GM18507 (cell line): ENCODE results near the gene PDE6C.

Experiments used
- DNase-seq: peaks from one replicate; pipeline ENCODE4 v3.0.0; 2011; ENCODE audit warnings: low read depth; ENCODE audit not compliant: insufficient read length; ENCODE audit errors: extremely low spot score
- FAIRE-seq: peaks from 2 replicates; lab custom pipeline; 2011; peaks lifted over from hg19 to GRCh38; lab: Jason Lieb, UNC

The PDE6C gene

DNA sequence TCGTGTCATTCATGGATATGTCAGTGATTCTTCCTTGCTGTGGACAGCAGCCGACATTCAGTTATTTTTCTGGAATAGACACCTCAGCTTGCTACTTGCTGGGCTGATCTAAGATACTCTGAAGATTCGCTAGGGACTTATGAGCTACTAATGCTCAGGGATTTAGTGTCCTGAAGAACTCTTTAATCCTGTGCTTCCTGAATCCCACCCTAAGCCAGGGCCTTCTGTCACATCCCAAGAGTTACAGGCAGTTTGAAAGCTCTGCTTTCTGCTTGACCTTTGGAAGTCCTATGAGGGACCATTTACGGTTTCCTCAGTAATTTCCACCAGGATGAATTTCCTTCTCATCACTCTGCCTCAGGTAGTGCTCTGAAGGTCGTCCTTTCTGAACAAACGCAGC lies at the start of gene PDE6C:
Gene PDE6C, plus strand, starts transcription at position 227 of the 400 bp plus-strand sequence. CDS start 189 bp downstream, outside the sequence.
- no peak for DNase-seq
- FAIRE-seq, result no peak

DNA sequence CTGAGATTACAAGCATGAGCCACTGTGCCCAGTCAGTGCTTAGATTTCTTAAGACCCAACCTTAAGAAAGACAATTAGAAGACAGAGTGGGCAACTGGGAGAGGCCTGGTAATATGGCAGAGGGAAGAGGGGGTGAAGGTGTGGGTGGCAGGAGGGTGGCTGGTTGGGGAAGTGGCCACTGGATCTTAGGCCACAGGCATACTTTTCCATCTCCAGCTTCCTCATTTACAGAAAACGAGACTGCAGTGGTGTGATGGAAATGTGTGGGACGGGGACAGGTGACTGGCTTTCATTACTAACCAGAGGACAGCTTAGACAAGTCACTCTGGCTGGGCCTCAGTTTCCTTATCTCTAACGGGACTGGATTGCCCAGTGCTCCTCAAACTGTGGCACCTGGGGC lies 46.9 kb upstream of the PDE6C start:
- DNase-seq (no peak), FAIRE-seq (no peak)

DNA sequence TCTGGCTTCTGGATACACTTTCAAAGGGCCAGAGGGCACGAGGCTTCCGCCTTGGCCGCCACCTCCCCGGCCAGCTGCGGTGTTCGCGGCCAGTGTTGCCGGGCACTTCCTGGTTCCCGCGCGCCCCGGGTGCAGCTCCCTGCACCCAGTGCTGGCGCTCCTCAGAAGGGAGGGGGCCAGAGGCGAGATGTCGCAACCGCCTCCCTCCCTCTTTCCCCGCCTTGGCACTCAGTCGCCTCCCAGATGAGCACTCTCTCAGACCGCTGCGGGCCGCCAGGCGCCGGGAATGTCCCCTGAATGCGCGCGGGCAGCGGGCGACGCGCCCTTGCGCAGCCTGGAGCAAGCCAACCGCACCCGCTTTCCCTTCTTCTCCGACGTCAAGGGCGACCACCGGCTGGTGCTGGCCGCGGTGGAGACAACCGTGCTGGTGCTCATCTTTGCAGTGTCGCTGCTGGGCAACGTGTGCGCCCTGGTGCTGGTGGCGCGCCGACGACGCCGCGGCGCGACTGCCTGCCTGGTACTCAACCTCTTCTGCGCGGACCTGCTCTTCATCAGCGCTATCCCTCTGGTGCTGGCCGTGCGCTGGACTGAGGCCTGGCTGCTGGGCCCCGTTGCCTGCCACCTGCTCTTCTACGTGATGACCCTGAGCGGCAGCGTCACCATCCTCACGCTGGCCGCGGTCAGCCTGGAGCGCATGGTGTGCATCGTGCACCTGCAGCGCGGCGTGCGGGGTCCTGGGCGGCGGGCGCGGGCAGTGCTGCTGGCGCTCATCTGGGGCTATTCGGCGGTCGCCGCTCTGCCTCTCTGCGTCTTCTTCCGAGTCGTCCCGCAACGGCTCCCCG lies 45.7 kb upstream of the PDE6C start, which contains the start of gene FFAR4:
Gene FFAR4, plus strand, starts transcription at position 231 of the 842 bp plus-strand sequence. Its CDS starts 56 bp downstream, at position 287.
- DNase-seq, result no peak
- no peak for FAIRE-seq

DNA sequence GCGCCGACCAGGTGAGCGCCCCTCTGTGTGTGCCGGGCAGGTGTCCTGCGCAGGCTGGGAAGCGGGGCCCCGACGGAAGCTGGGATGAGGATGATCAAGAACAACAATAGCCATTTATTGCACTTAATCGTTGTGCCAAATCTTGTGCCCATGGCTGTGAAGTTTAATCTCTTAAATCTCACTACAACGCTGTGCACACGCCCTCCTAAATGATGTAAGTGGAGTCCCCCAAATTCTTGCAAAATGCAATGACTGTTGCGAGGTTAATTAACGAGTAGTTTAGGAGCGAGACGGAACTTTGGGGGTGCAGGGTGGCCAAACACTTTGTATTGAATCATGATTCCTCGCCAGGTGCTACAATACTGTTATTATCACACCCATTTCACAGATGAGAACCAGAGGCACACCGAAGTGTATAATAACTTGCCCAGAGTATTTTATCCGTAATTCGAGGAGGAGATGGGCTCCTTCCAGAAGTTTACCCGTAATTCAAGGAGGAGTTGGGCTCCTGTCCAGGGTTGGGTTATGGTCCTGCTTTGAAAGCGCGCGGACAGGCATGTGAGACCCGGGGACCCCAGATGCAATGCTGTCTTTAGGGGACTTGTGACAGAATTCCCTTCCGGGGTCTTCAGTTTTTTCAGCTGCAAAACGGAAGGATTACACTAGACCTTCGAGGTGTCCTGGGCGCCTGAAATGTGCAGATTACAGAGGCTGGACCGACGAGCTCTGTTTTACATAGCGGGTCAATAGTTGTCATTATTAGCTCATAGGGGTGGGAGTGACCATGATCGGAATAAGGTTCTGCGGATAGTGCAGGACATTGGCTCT lies 44.8 kb upstream of the PDE6C start:
- no peak for FAIRE-seq
- no peak for DNase-seq

DNA sequence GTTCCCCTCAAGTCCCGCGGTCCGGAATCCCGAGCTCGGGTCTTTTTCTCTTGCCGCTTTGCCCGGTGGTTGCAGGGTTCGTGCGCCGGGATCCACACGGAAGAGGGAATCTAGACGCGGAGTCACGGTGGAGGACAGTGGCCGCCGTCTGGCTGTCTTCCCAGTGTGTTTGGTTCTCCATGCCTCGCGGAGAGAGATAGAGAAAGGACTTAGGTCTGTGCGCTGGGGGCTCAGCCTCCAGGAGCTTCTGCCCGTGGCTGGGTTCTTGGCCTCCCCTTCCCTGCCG lies 44.3 kb upstream of the PDE6C start:
- DNase-seq (no peak), FAIRE-seq (no peak)

DNA sequence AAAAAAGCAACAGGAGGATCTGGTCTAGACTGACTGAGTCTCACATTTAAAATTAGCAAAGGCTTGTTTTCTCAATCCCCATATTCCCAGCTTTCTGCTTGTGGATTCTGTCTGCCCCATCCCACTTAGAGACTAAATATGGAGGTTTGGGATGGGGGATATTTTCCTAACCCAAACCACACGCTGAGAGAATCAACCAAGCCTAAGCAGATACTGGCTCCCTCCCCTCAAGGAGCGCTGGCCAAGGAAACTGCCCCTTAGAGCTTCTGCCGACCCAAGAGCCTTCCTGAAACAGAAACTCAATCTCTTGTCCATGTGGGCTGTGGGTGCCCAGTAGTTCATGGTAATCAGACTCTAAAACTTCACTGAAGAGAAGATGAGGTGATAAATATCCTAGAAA lies 42.0 kb upstream of the PDE6C start:
- FAIRE-seq (no peak), DNase-seq (no peak)

DNA sequence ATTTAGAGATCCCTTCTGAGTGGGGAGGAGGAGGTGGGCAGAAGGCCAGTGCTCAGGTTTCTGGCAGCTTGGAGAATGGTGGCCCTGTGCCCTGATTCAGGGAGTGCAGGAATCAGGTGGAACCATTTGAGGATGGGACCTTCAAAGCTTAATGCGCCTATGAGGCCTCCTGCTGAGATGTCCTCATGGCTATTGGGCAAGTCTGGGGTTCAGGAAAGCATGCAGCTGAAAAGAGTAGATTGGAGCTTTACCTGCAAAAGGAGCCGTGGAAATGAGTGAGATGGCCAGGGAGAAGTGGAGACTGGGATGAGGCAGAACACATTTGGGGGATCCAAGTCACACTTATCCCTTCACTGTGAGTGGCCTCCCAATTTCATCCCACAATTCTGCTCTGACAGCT lies 39.7 kb upstream of the PDE6C start:
- DNase-seq (no peak), FAIRE-seq (no peak)

DNA sequence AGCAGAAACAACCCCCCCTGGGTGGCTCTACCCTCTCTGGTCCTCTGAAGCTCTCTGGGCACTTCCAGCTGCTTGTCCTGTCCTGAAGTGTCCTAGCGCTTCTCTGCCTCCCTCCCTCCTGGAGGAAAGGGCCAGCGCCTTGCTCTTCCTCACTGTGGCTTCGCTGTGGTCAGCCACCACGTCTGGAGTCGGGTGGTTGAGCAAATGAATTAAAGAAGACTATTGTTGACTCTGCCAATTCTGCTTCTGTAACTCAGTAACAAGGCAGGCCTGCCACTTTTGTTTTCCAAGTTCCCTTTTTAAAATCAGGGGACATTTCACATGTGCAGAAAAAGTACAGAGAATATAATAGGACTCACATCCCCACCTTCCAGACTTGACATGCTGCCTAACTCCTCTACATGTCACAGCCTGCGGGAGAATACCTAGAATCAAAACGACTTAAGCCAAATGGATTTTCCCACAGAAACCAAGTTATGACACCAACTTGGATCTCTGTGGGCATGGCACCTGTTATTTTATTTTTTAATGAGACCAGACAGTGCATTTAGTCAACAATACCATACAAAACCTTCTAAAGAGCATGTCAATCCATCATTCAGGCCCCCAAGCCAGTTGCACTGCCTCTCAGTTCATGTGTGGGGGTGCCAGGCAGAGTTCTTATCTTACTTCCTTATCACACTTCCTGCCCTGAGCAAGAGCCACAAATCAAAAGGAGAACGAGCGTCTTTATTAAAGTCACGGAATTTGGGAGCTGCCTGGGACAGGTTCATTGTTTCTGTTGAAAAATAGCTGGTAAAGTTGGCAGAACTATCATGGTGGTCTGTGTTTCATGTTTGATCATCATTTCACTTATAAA lies 39.1 kb upstream of the PDE6C start:
- DNase-seq (no peak), FAIRE-seq (no peak)

DNA sequence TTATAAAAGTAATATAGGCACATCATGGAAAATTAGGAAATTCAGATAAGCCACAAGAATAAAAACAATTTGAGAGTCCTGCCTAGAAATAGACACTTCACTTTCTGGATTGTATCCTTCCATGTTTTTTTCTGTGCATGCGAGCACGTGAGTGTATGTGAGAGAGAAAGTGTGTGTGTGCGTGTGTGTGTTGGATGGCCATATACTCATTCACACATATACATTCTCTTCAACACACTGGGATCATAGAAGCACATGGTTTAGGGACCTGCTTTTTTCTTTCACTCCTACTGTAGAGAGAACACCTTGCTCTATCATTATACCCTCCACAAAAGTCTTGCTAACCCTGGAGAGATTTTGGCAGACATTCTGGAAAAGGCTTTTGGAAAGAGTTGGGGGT lies 38.4 kb upstream of the PDE6C start:
- FAIRE-seq, result no peak
- no peak for DNase-seq

DNA sequence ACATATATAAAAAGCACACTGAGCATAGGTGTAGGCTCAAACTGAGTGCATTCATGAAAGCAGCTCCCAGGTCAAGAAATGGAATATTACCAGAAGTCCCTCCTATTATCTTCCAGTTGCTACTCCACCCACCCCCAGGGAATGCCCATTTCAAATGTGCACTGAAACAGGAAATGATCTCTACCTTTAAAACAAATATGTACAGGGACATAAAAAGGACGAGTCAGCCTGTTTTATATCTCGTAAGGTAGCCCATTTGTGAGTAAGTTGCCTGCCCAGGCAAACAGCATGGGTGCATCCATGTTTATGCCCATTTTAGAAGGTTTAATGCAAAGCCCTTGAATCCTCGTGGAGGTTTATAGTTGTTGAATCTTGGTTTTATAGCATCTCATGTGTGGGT lies 35.4 kb upstream of the PDE6C start:
- no peak for FAIRE-seq
- no peak for DNase-seq

DNA sequence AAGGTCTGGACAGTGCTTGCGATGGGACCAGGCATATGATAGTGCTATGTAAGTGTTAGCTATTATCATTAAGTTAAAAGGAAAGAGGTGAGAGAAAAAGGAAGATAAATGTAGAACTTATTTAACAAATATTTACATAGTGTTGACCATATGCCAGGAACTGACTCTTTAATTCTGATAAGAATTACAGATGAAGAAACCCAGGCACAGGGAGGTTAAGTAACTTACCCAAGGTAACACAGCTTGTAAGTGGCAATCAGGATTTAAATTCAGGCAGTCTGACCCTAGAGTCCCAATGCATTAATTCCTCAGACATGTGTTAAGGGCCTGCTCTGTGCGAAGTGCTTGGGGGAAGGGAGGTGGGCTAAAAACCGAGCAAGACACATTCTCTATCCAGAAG lies 34.8 kb upstream of the PDE6C start:
- no peak for DNase-seq
- FAIRE-seq, result no peak

DNA sequence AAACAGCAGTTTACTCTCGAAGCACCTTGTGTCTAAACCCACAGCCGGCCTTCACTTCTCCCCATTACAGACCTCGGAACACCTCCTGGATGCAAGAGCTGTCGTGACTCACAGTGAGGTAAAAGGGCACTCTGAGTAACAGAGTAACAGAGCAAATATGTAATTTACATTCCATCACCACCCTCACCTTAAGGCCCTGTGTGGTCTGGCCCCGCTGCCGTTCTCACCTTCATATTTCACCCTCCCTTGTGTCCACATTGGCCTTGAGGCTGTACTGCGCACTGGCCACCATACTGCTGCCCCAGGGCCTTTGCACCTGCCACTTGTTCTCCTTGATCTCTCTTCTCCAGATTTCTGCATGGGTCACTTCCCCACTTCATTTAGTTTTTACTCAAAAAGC lies 33.2 kb upstream of the PDE6C start:
- no peak for FAIRE-seq
- no peak for DNase-seq

DNA sequence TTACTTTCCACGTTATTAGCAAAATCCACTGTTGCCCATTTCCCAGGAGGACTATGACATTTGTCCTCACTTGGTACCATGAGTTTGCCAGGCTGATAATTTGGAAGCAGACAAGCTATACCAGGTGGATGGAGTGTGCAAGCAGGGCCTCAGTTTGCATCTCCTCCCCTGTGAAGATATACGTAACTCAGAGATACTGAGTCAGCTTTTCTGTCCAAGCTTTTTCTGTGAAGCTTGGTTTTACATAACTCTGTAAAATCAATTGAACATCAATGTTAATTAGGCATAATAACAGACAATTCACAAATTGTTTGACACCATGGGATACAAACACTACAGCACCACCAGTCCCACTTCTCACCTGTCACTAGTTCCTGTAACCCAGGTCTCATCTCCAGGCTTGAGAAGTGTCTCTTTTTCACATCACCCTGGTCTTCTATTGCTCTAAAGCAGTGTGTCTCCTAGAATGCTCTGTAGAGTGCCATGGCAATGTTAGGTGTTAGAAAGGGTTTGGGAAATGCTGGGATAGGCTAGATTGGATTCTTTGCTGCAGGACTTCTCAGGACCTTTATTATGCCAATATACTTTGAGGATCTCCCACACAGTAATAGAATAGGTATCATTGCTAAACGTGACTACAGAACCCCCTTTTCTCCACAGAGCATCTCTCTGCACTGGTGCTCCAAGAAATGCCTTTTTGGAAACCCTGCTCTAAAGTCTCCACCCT lies 32.2 kb upstream of the PDE6C start:
- no peak for FAIRE-seq
- no peak for DNase-seq

DNA sequence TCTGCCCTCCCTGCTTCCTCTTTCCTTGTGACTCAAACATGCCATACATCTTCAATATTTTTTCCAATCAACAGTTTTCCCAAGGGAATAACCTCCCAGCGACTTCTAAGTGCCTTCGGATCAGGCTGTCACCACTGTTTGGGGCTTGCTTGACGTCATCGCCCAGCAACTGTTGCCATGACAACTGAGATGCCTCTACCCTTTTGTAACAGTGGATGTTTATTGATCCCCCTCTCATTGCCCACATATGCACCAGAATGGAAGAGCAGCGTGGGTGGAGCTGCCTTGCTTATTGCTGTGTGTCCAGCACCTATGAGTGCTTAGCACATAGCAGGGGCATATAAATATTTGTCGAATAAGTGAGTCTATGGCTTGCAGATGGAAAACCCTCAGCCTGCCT lies 31.5 kb upstream of the PDE6C start:
- DNase-seq, result no peak
- no peak for FAIRE-seq

DNA sequence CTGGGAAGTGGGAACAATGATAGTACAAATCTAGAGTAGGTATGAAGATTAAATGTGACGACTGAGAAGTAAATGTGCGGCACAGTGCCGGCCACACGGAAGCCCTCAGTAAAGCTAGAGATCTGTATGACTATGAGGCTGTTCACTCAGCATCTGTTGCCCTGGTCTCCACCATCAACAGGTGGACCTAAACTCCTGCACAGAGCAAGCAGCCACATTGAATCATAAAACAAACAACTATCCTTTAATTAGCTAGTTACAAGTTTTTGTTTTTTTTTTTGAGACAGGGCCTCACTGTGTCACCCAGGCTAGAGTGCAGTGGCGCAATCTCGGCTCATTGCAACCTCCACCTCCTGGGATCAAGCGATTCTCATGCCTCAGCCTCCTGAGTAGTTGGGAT lies 27.9 kb upstream of the PDE6C start:
- FAIRE-seq (no peak), DNase-seq (no peak)

DNA sequence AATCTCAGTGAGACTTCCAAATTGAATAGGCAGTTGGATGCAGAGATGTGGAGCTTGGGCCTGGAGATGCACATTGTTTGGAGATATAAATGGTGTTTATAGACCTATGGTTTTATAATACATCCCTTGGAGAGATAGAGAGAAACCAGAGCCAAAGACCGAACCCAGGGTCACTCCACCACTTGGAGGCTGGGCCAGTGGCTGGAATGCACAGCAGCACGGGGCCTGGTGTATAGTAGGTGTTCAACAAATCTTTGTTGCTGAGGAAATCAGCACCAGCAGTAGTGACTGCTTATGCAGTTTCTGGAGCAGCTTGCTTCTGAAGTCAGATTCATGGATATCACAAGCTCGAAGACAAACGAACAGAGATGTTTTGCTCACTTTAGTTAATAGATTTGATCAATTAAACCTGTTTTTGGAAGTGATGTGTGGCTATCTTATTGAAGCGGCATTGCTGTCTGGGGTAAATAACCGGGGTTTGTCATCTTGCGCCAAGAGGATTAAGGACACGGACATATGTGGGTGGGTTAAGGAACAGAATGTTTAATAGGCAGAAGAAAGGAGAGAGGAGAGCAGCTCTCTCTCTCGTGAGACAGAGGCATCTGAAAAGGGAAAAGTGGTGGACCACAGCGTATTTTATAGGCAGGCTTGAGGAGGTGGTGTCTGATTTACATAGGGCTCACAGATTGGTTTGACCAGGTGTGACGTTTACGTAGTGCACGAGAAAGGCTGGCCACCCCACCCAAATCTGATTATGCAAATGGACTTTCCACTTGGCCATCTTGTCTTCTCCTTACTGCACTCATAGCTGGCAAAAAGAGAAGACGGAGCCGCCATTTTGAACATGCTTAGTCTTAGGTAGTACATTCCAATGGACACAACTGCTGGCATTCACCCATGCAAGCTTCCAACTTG lies 22.4 kb upstream of the PDE6C start:
- DNase-seq, result no peak
- FAIRE-seq, result no peak

DNA sequence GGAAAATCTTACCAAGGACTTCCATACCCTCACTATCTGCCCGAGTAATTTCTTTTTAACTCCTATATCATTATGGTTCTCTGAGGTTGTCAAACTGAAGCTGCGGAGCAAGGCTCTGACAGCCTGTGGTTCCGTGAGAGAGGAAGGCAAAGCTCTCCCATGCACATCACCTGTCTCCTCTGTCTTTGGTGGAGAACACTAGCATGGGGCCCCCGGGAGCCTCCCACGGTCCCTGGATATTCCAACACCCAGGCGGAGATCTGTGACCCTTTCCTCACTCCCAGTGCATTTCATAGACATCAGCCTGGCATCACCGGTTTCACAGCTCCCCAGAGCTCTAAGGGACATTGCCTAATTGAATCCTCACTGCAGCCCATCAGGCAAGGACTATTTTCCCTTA lies 21.7 kb upstream of the PDE6C start:
- no peak for FAIRE-seq
- no peak for DNase-seq

DNA sequence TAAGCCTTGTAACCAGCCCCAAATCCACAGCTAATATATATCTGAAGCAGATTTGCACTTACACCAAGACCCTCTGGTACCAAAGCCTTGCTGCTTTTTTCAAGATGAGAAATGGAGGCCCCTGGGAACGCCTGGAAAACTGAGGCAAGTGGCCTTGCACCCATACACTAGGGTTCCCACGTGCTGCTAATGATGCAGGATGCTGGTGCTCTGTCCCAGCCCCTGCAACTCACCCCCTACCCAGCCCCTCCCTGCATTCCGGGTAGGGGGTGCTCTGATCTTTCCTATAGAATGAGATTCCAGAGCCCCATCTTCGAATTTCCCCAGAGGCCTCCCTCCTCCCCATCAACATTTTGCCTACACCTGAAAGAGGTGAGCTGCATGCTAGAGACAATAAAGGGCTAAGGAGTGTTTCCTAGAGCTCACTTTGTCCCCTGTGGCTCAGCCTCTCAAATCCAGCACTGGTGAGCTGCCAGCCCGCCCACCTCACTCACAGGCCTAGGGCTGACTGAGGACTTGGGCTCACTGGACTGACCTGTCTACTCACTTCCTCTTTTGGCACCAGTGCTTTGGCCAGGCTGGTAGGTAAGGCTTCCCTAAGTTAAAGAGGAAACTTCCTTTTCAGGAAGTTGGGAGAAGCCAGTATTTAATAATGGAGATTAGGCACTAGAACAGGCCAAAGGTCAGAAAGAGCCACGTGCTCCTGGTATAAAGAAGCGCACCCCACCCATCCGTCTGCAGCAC lies 21.1 kb upstream of the PDE6C start:
- FAIRE-seq, result no peak
- no peak for DNase-seq
